Measurements from ENCODE around the gene CRCP.

- TF ChIP-seq CTCF (IDR thresholded peaks at IDR 0.05) (no peak), EP300 (IDR thresholded peaks at IDR 0.05) (no peak), POLR2A (IDR thresholded peaks at IDR 0.05; ENCODE audit: low read depth) (no peak), POLR2AphosphoS5 (IDR thresholded peaks at IDR 0.05) (no peak)
Observed at GRCh38 chr7:66095010-66095409, 19.6 kb upstream of the CRCP start.
